OCI-LY7 (cell line): ENCODE results near the gene BAK1. TPM values are rescaled to one million over a fixed set of nuclear protein-coding genes. Genes with fewer than 3 reads are reported as not detected.

ENCODE experiments used
- BruUV-seq: library from RNA; stranded (reverse); fragments of 400-500 nt; replicated peaks from 2 replicates; lab custom pipeline; 2021; lab: Mats Ljungman, UMichigan
- CTCF ChIA-PET: fragments of 300-600 bp; sonication (Branson Sonifier 250); formaldehyde crosslinking; loops from one replicate; lab custom pipeline; 2022; ENCODE audit warnings: antibody characterized with exemption; ENCODE audit not compliant: unreplicated experiment; lab: Charles Lee
- POLR2A ChIA-PET: fragments of 300-600 bp; sonication (Branson Sonifier 250); formaldehyde crosslinking; loops from one replicate; lab custom pipeline; 2022; ENCODE audit warnings: antibody characterized with exemption; lab: Charles Lee
- DNase-seq: peaks from one replicate; pipeline ENCODE4 v3.0.0-alpha.2; 2015; ENCODE audit warnings: low spot score
- H2AFZ ChIP-seq: fragments of 200-600 bp; sonication (generic), shearing (Covaris generic); 2 replicates; pipeline ENCODE4 v1.6.1; 2014; ENCODE audit warnings: mild to moderate bottlenecking, antibody characterized with exemption, low read length, moderate library complexity
- H3K27ac ChIP-seq: fragments of 200-600 bp; sonication (generic); 2 replicates; pipeline ENCODE4 v1.5.1; 2014; ENCODE audit warnings: mixed run types, low read depth, mild to moderate bottlenecking, moderate library complexity, low read length, inconsistent platforms; ENCODE audit not compliant: poor library complexity, severe bottlenecking
- H3K36me3 ChIP-seq: fragments of 200-600 bp; sonication (generic); 2 replicates; pipeline ENCODE4 v1.6.1; 2014; ENCODE audit warnings: mild to moderate bottlenecking, antibody characterized with exemption, low read length, moderate library complexity, mixed read lengths; ENCODE audit not compliant: insufficient read depth
- H3K4me1 ChIP-seq: fragments of 200-600 bp; sonication (generic); 2 replicates; pipeline ENCODE4 v1.5.1; 2014; ENCODE audit warnings: mild to moderate bottlenecking, low read length; ENCODE audit not compliant: insufficient read depth, poor library complexity, severe bottlenecking
- H3K4me2 ChIP-seq: fragments of 200-600 bp; sonication (generic); 2 replicates; pipeline ENCODE4 v1.6.1; 2014; ENCODE audit warnings: mild to moderate bottlenecking, low read length
- H3K4me3 ChIP-seq: fragments of 200-600 bp; sonication (generic); 2 replicates; pipeline ENCODE4 v1.5.1; 2014; ENCODE audit warnings: mild to moderate bottlenecking, low read depth, low read length; ENCODE audit not compliant: poor library complexity, severe bottlenecking
- H3K79me2 ChIP-seq: fragments of 200-600 bp; sonication (generic); 2 replicates; pipeline ENCODE4 v1.6.1; 2016; ENCODE audit warnings: low read depth, mild to moderate bottlenecking, low read length, moderate library complexity, mixed read lengths; ENCODE audit not compliant: insufficient read depth
- H3K9me2 ChIP-seq: fragments of 200-600 bp; sonication (generic); 2 replicates; pipeline ENCODE4 v1.6.1; 2016; ENCODE audit warnings: mild to moderate bottlenecking, low read length, mixed read lengths; ENCODE audit not compliant: insufficient read depth
- H3K9me3 ChIP-seq: fragments of 200-600 bp; sonication (generic); 2 replicates; pipeline ENCODE4 v1.6.1; 2014; ENCODE audit warnings: mild to moderate bottlenecking, mixed run types, low read length, mixed read lengths
- H4K20me1 ChIP-seq: fragments of 200-600 bp; sonication (generic); 2 replicates; pipeline ENCODE4 v1.6.1; 2014; ENCODE audit warnings: mild to moderate bottlenecking, antibody characterized with exemption, low read length, moderate library complexity, mixed read lengths; ENCODE audit not compliant: insufficient read depth
- EZH2phosphoT487 ChIP-seq: fragments of 200-600 bp; sonication (generic); IDR thresholded peaks from 2 replicates; pipeline ENCODE4 v1.6.1; 2018; ENCODE audit warnings: low read depth, borderline replicate concordance, mild to moderate bottlenecking, mixed run types, antibody characterized with exemption, low read length, moderate library complexity, mixed read lengths
- intact Hi-C: fragments of 100-400 bp; cut with micrococcal nuclease; formaldehyde crosslinking; loops from one replicate; pipeline ENCODE4 v1.10.0; 2022; ENCODE audit not compliant: unreplicated experiment
- total RNA-seq, 2 experiments: library from RNA; depleted of rRNA in 1 of 2; stranded (reverse); fragments of >200 nt in 1 of 2; shearing (Covaris generic) in 1 of 2; gene quantifications; 2 replicates each; pipeline ENCODE4 v1.2.3, GENCODE V29; 2014 to 2022
- TF ChIP-seq, protein P1 (sequence below): fragments of 200-600 bp; sonication (generic); conservative IDR thresholded peaks from 2 replicates; pipeline ENCODE4 v1.5.1; 2014; ENCODE audit warnings: mild to moderate bottlenecking, antibody characterized with exemption, low read length, moderate library complexity, mixed read lengths

The BAK1 gene
- total RNA-seq, 2 experiments from 2014 or later = 13.9 to 33.8 TPM

DNA sequence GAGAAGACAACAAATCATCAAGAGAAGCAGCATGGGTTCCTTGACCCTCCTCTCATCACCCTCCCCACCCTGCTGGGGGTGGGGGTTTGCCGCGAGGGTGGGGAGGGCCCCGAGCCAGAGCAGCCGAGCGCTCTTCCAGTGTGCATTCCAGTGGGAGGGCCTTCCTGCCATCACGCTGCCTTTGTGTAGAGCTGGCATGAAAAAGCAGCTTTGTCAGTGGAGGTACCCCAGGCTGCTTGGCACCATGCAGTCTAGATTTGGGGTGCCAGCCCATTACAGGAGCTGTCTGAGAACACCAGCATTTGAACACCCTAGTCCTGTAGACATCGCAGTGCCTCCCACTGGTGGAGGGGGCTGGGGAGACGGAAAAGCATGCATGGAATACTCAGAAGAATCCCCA is 12.2 kb downstream of the BAK1 start:
- intact Hi-C loops = no loop called here
- H3K36me3 ChIP-seq = peaks cover 11% of the 10 kb centered on the region; the same call in 1 of the 2 replicates
- no peaks in the 10 kb centered on the region for H4K20me1 ChIP-seq
- no peak overlapping the region for H3K4me3 ChIP-seq
- BruUV-seq = no TSS peak
- H3K9me3 ChIP-seq = no peaks in the 10 kb centered on the region
- H2AFZ ChIP-seq = no peak overlapping the region
- H3K4me2 ChIP-seq = no peak overlapping the region
- ChIA-PET CTCF (no interaction called here), POLR2A (no interaction called here)
- H3K79me2 ChIP-seq = no peaks in the 10 kb centered on the region
- TF ChIP-seq, protein P1, sequence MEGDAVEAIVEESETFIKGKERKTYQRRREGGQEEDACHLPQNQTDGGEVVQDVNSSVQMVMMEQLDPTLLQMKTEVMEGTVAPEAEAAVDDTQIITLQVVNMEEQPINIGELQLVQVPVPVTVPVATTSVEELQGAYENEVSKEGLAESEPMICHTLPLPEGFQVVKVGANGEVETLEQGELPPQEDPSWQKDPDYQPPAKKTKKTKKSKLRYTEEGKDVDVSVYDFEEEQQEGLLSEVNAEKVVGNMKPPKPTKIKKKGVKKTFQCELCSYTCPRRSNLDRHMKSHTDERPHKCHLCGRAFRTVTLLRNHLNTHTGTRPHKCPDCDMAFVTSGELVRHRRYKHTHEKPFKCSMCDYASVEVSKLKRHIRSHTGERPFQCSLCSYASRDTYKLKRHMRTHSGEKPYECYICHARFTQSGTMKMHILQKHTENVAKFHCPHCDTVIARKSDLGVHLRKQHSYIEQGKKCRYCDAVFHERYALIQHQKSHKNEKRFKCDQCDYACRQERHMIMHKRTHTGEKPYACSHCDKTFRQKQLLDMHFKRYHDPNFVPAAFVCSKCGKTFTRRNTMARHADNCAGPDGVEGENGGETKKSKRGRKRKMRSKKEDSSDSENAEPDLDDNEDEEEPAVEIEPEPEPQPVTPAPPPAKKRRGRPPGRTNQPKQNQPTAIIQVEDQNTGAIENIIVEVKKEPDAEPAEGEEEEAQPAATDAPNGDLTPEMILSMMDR = no peak
- TF ChIP-seq EZH2phosphoT487 = no peak
- no peak for DNase-seq
- H3K9me2 ChIP-seq = no peaks in the 10 kb centered on the region
- H3K27ac ChIP-seq = no peak overlapping the region
- peaks cover 22% of the 10 kb centered on the region for H3K4me1 ChIP-seq

DNA sequence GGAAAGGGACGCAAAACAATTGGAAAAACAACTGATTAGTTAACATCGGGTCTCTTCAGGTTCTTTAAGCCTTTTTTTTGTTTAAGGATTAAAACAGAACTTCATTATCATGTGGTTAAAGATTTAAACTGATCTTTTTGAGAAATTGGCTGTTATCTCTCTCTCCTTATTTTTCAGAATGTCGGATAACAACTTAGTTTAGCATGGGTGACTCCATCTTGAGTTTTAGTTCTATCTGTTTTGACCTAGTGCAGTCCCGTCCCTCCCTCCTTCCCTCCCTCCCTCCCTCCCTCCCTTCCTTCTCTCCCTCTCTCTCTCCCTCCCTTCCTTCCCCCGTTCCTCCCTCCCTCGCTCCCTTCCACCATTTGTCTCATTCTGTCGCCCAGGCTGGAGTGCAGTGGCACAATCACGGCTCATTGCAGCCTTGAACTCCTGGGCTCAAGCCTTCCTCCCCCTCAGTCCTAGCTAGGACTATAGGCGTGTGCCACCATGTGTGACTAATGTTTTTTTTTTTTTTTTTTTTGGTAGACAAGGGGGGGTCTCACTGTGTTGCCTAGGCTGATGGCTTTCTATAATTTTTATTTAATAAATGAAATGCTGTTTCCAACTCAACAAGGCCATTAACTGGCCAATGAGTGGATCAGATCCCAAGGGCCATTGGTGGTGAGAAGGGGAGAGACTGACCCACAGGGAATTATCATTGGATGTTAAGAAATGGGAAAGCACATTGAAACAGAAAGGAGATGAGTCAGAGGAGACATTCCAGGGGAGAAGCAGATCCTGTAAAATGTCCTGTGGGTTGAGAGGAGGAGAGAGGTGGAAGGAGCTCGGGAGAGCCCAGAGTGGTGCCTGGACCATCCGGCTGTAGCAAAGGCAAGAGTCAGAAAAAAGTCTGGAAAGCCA is 13.6 kb downstream of the BAK1 start:
- H3K9me2 ChIP-seq = no peaks in the 10 kb centered on the region
- BruUV-seq = no TSS peak
- no peak for DNase-seq
- H3K4me1 ChIP-seq = peaks cover 12% of the 10 kb centered on the region
- ChIA-PET CTCF (no interaction called here), POLR2A (no interaction called here)
- H3K4me3 ChIP-seq = no peak overlapping the region
- intact Hi-C loops = no loop called here
- no peak overlapping the region for H2AFZ ChIP-seq
- no peak for TF ChIP-seq EZH2phosphoT487
- TF ChIP-seq, protein P1 = no peak
- no peak overlapping the region for H3K27ac ChIP-seq
- no peaks in the 10 kb centered on the region for H4K20me1 ChIP-seq
- H3K36me3 ChIP-seq = no peaks in the 10 kb centered on the region
- H3K9me3 ChIP-seq = no peaks in the 10 kb centered on the region
- H3K79me2 ChIP-seq = no peaks in the 10 kb centered on the region
- H3K4me2 ChIP-seq = no peak overlapping the region

DNA sequence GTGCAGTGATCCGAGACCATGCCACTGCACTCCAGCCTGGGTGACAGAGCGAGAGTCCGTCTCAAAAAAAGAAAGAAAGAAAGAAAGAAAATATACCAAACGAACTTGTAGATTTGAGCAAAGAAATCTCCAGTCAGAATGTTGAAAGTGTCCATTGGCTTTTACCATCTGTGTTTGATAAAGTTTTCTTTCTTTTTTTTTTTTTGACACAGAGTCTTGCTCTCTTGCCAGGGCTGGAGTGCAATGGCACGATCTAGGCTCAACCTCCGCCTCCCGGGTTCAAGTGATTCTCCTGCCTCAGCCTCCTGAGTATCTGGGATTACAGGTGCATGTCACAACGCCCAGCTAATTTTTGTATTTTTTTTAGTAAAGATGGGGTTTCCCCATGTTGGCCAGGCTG is 21.3 kb downstream of the BAK1 start:
- Histone ChIP-seq H3K36me3 (no peaks in the 10 kb centered on the region), H2AFZ (no peak overlapping the region), H4K20me1 (no peaks in the 10 kb centered on the region), H3K4me3 (no peak overlapping the region), H3K9me2 (no peaks in the 10 kb centered on the region), H3K27ac (no peak overlapping the region), H3K79me2 (no peaks in the 10 kb centered on the region), H3K4me1 (no peaks in the 10 kb centered on the region), H3K4me2 (no peak overlapping the region), H3K9me3 (0 out of 2 replicates have a peak, but pooled peaks cover 6% of the 10 kb centered on the region)
- no peak for DNase-seq
- CTCF ChIA-PET = no interaction called here
- TF ChIP-seq EZH2phosphoT487 = no peak
- TF ChIP-seq, protein P1 = no peak
- intact Hi-C loops = no loop called here
- POLR2A ChIA-PET = no interaction called here
- BruUV-seq = no TSS peak
